ENCODE data around the gene CCDC127. TPM values are rescaled to one million over a fixed set of nuclear protein-coding genes. Genes with fewer than 3 reads are reported as not detected.

The CCDC127 gene
- total and polyA plus RNA-seq, 2 experiments from 2014 or later: 11.3 to 19.3 TPM

DNA sequence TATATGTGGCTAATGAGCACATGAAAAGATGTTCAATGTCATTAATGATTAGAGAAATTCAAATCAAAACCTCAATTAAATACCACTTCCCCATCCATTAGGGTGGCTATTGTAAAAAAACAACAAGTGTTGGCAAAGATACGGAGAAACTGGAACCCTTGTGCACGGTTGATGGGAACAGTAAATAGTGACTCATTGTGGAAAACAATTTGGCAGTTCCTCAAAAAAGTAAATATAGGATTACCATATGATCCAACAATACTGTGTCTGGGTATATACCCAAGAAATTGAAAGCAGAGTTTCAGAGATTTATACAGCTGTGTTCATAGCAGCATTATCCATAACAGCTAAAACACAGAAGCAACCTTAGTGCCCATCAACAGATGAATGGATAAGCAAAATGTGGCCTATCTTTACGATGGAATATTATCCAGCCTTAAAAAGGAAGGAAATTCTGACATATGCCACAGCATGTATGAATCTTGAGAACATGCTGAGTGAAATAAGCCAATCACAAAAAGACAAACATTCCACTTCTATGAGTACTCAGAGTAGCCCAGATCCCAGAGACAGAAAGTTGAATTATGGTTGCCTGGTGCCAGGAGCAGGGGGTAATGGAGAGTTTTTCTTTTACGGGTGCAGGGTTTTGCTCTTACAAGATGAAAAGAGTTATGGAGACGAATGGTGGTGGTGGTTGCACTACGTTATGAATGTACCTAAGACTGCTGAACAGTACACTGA lies 68.0 kb downstream of the CCDC127 start:
- TF ChIP-seq, protein P1, sequence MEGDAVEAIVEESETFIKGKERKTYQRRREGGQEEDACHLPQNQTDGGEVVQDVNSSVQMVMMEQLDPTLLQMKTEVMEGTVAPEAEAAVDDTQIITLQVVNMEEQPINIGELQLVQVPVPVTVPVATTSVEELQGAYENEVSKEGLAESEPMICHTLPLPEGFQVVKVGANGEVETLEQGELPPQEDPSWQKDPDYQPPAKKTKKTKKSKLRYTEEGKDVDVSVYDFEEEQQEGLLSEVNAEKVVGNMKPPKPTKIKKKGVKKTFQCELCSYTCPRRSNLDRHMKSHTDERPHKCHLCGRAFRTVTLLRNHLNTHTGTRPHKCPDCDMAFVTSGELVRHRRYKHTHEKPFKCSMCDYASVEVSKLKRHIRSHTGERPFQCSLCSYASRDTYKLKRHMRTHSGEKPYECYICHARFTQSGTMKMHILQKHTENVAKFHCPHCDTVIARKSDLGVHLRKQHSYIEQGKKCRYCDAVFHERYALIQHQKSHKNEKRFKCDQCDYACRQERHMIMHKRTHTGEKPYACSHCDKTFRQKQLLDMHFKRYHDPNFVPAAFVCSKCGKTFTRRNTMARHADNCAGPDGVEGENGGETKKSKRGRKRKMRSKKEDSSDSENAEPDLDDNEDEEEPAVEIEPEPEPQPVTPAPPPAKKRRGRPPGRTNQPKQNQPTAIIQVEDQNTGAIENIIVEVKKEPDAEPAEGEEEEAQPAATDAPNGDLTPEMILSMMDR (IDR thresholded peaks at IDR 0.05; ENCODE audit: low read depth, low read length): no peak
- DNase-seq (ENCODE audit: low read depth in 1 of 2, low spot score in 1 of 2): peak in 1 of 2 donors; percentile 25

DNA sequence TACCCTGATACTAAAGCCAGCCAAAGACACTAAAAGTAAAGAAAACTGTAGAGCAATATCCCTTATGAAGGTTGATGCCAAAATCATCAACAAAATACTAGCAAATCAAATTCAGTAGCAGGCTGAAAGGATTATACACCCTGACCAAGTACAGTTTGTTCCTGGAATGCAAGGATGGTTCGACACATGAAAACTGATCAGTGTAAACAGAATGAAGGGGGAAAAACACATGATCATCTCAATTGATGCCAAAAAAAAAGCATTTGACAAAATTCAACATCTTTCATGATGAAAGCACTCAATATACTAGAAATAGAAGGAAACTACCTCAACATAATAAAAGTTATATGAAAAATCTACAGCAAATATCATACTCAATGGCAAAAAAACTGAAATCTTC lies 70.2 kb downstream of the CCDC127 start:
- Histone ChIP-seq H3K27me3 (no peaks in the 10 kb centered on the region), H3K9me3 (ENCODE audit: low read depth) (no peaks in the 10 kb centered on the region), H3K27ac (no peak overlapping the region), H3K36me3 (no peaks in the 10 kb centered on the region), H3K4me1 (ENCODE audit: low read depth) (no peaks in the 10 kb centered on the region), H3K4me3 (no peak overlapping the region)
- TF ChIP-seq, protein P1 (IDR thresholded peaks at IDR 0.05; ENCODE audit: low read depth, low read length): no peak
- DNase-seq (ENCODE audit: low read depth in 1 of 2, low spot score in 1 of 2): no peak

More for the DNA sequence above, 68.0 kb downstream of the CCDC127 start:
- no peaks in the 10 kb centered on the region for H3K36me3 ChIP-seq
- H3K4me1 ChIP-seq (ENCODE audit: low read depth): no peaks in the 10 kb centered on the region
- no peak overlapping the region for H3K4me3 ChIP-seq
- H3K27me3 ChIP-seq: no peaks in the 10 kb centered on the region
- H3K9me3 ChIP-seq (ENCODE audit: low read depth): no peaks in the 10 kb centered on the region
- H3K27ac ChIP-seq: no peak overlapping the region

Other genes starting within 250 kb of the CCDC127 start
- gene PLEKHG4B, start 126.0 kb downstream of the CCDC127 start, total RNA-seq: 15.0 and 20.1 TPM in 2 replicates
- 8.1 and 9.9 TPM in 2 replicates for gene PLEKHG4B, start 126.0 kb downstream of the CCDC127 start, polyA plus RNA-seq
- gene LRRC14B, start 26.7 kb downstream of the CCDC127 start, total RNA-seq: 1.6 and 3.6 TPM in 2 replicates
- gene LRRC14B, start 26.7 kb downstream of the CCDC127 start, polyA plus RNA-seq: 1.5 and 2.7 TPM in 2 replicates
- gene SDHA, start 167 bp upstream of the CCDC127 start, total RNA-seq: 207 and 247 TPM in 2 replicates
- 328 and 410 TPM in 2 replicates for gene SDHA, start 167 bp upstream of the CCDC127 start, polyA plus RNA-seq
- gene PDCD6, start 53.5 kb upstream of the CCDC127 start, total RNA-seq: 69.6 and 101 TPM in 2 replicates
- 115 and 145 TPM in 2 replicates for gene PDCD6, start 53.5 kb upstream of the CCDC127 start, polyA plus RNA-seq
- 1.2 and 1.4 TPM in 2 replicates for gene AHRR, start 103.6 kb upstream of the CCDC127 start, total RNA-seq
- 0.34 and 0.99 TPM in 2 replicates for gene AHRR, start 103.6 kb upstream of the CCDC127 start, polyA plus RNA-seq
- 30.5 and 56.4 TPM in 2 replicates for gene EXOC3, start 225.0 kb upstream of the CCDC127 start, total RNA-seq
- gene EXOC3, start 225.0 kb upstream of the CCDC127 start, polyA plus RNA-seq: 34.8 and 36.3 TPM in 2 replicates